Effector memory CD4-positive, alpha-beta T cell (primary cell): ENCODE data around the gene RPS10.

Experiments
- DNase-seq, 3 donors: peaks; one replicate each; pipeline ENCODE4 v3.0.0-alpha.2; 2020
- H3K27ac ChIP-seq: 2 replicates; pipeline ENCODE4 v1.7.0; 2013; ENCODE audit warnings: mild to moderate bottlenecking, low read length, moderate library complexity; ENCODE audit not compliant: insufficient read depth, poor library complexity, severe bottlenecking
- H3K27me3 ChIP-seq: replicated peaks from 2 replicates; pipeline ENCODE4 v1.7.0; 2013; ENCODE audit warnings: mild to moderate bottlenecking, low read length; ENCODE audit not compliant: insufficient read depth, control insufficient read depth, poor library complexity, severe bottlenecking
- H3K36me3 ChIP-seq: 2 replicates; pipeline ENCODE4 v1.7.0; 2013; ENCODE audit warnings: mild to moderate bottlenecking, low read length, moderate library complexity; ENCODE audit not compliant: control insufficient read depth, insufficient read depth
- H3K4me1 ChIP-seq: 2 replicates; pipeline ENCODE4 v1.7.0; 2013; ENCODE audit warnings: low read length, mild to moderate bottlenecking; ENCODE audit not compliant: control insufficient read depth, insufficient read depth, poor library complexity, severe bottlenecking
- H3K4me3 ChIP-seq: 2 replicates; pipeline ENCODE4 v1.7.0; 2013; ENCODE audit warnings: low read length, low read depth, mild to moderate bottlenecking; ENCODE audit not compliant: insufficient read depth, poor library complexity, severe bottlenecking
- H3K9me3 ChIP-seq: 2 replicates; pipeline ENCODE4 v1.7.0; 2013; ENCODE audit warnings: mild to moderate bottlenecking, low read length, moderate library complexity; ENCODE audit not compliant: control insufficient read depth

RPS10 gene

DNA sequence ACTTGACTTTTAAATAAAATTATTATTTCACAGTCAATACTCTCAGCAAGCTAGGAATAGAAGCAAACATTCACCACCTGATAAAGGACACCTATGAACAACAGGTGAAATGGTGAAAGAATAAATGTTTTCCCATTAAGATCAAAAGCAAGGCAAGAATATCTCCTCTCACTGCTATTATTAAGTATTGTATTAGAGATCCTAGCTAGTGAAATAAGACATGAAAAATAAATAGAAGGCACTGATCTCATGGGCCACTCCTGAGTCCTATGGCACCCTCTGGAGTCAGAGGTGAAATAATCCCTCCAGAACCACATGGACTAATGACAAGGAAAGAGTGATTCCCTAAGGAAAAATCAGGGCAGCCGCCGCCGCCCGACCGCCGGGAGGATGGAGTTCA is 29.4 kb downstream of the RPS10 start:
- H3K27me3 ChIP-seq = no peaks in the 10 kb centered on the region
- H3K27ac ChIP-seq = no peak overlapping the region
- DNase-seq = no peak
- no peaks in the 10 kb centered on the region for H3K36me3 ChIP-seq
- no peaks in the 10 kb centered on the region for H3K4me1 ChIP-seq
- H3K4me3 ChIP-seq = no peak overlapping the region
- H3K9me3 ChIP-seq = no peaks in the 10 kb centered on the region

DNA sequence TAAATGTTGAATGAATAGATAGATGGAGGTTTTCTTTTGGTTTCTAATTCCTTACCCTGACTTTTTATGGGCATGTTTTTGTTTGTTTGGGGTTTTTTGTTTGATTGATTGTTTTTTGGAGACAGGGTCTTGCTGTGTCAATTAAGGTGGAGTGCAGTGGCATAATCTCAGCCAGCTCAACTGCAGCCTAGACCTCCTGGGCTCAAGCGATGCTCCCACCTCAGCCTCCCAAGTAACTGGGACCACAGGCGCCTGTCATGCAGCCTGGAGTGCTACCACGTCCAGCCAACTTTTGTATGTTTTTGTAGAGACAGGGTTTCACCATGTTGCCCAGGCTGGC is 31.9 kb downstream of the RPS10 start:
- H3K4me3 ChIP-seq = no peak overlapping the region

GRCh38 chr6:34393191-34393965 is 32.5 kb downstream of the RPS10 start:
- Histone ChIP-seq H3K36me3 (no peaks in the 10 kb centered on the region), H3K4me3 (peak overlapping the region; percentile 95), H3K4me1 (no peaks in the 10 kb centered on the region), H3K9me3 (no peaks in the 10 kb centered on the region), H3K27me3 (no peaks in the 10 kb centered on the region), H3K27ac (peak overlapping the region; percentile 86)
- DNase-seq = no peak

More for the DNA sequence above, 31.9 kb downstream of the RPS10 start:
- no peaks in the 10 kb centered on the region for H3K36me3 ChIP-seq
- DNase-seq = no peak
- no peak overlapping the region for H3K27ac ChIP-seq
- H3K4me1 ChIP-seq = no peaks in the 10 kb centered on the region
- H3K9me3 ChIP-seq = no peaks in the 10 kb centered on the region
- H3K27me3 ChIP-seq = no peaks in the 10 kb centered on the region

GRCh38 chr6:34392497-34393190 is 33.2 kb downstream of the RPS10 start, which contains the start of gene NUDT3:
TSS of gene NUDT3 (minus strand) at chr6:34392669. CDS start at chr6:34392362, 307 bp downstream.
- peak; percentile 88 to 89 (median 89) for DNase-seq
- Histone ChIP-seq H3K4me3 (peak within 1 kb of the TSS; percentile 95), H3K4me1 (no peaks in the 10 kb centered on the region)

GRCh38 chr6:34391786-34392496 is 33.9 kb downstream of the RPS10 start:
- Histone ChIP-seq H3K27me3 (no peaks in the 10 kb centered on the region), H3K27ac (peak overlapping the region; percentile 86), H3K9me3 (no peaks in the 10 kb centered on the region), H3K4me3 (peak overlapping the region; percentile 95), H3K36me3 (no peaks in the 10 kb centered on the region), H3K4me1 (no peaks in the 10 kb centered on the region)
- peak; percentile 8 to 25 (median 25) for DNase-seq

More at GRCh38 chr6:34392497-34393190, 33.2 kb downstream of the RPS10 start, which contains the start of gene NUDT3:
- Histone ChIP-seq H3K27ac (peak within 1 kb of the TSS; percentile 86), H3K36me3 (no peaks in the 10 kb centered on the region), H3K9me3 (no peaks in the 10 kb centered on the region), H3K27me3 (no peaks in the 10 kb centered on the region)

DNA sequence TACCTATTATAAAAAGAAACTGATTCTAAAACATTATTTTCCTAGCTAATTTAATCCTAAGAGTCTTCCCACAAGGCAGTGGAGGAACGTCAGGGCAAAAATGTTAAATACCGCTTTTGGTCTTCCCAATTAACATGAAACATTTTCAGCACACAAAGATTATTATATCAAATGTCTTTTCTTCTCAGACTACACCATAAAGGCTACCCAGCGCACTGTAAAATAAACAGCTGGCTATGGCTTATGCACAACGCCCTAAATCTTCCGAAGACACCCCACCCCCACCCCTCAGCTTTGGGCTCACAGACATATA is 34.4 kb downstream of the RPS10 start:
- peak overlapping the region; percentile 86 for H3K27ac ChIP-seq
- H3K27me3 ChIP-seq = no peaks in the 10 kb centered on the region
- peak overlapping the region; percentile 95 for H3K4me3 ChIP-seq
- no peaks in the 10 kb centered on the region for H3K4me1 ChIP-seq
- no peaks in the 10 kb centered on the region for H3K36me3 ChIP-seq
- DNase-seq = no peak
- H3K9me3 ChIP-seq = no peaks in the 10 kb centered on the region

GRCh38 chr6:34390531-34391472 is 35.1 kb downstream of the RPS10 start:
- no peaks in the 10 kb centered on the region for H3K36me3 ChIP-seq
- H3K4me1 ChIP-seq = no peaks in the 10 kb centered on the region
- peak overlapping the region; percentile 95 for H3K4me3 ChIP-seq
- no peak for DNase-seq
- no peak overlapping the region for H3K27ac ChIP-seq
- no peaks in the 10 kb centered on the region for H3K9me3 ChIP-seq
- no peaks in the 10 kb centered on the region for H3K27me3 ChIP-seq

DNA sequence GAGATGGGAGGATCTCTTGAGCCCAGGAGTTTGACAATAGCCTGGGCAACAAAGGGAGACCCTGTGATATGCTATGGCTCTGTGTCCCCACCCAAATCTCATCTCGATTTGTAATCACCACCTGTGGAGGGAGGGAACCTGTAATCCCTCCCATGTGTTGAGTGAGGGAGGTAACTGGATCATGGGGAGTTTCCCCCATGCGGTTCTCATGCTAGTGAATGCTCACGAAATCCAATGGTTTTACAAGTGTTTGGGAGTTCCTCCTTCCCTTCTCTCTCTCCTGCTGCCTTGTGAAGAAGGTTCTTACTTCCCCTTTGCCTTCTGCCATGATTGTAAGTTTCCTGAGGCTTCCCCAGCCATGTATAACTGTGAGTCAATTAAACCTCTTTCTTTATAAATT is 36.8 kb downstream of the RPS10 start:
- no peaks in the 10 kb centered on the region for H3K27me3 ChIP-seq
- H3K9me3 ChIP-seq = no peaks in the 10 kb centered on the region
- no peaks in the 10 kb centered on the region for H3K4me1 ChIP-seq
- DNase-seq = no peak
- H3K27ac ChIP-seq = no peak overlapping the region
- H3K4me3 ChIP-seq = no peak overlapping the region
- peaks cover 3% of the 10 kb centered on the region for H3K36me3 ChIP-seq

DNA sequence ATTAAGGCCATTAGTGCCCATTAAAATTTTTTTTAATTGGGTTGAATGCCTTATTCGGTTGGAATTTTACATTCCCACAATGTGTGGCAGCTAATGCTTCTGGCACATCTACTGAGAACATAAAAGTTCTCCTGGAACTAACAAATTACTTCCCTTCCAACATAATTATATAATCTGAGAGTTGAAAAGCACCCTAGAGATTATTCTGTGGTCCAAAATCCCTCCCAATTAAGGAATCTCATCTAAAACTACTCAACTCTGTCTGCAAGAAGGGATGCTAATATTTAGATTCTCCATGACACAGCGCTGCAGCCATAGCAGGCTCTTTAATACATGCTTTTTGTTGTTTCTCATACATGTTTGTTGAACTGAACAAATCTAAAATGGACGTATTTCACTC is 37.4 kb downstream of the RPS10 start:
- DNase-seq = no peak
- peaks cover 5% of the 10 kb centered on the region for H3K36me3 ChIP-seq
- no peaks in the 10 kb centered on the region for H3K9me3 ChIP-seq
- H3K27me3 ChIP-seq = no peaks in the 10 kb centered on the region
- no peak overlapping the region for H3K27ac ChIP-seq
- H3K4me3 ChIP-seq = no peak overlapping the region
- H3K4me1 ChIP-seq = no peaks in the 10 kb centered on the region
